Sigmoid colon (tissue), 4 donors: ENCODE results near the gene OR13C9.

Source experiments
- POLR2A ChIP-seq, 2 donors: fragments of 450-650 bp; IDR thresholded peaks; one replicate each; pipeline ENCODE4 v1.6.1; 2016; ENCODE audit warnings: antibody characterized with exemption in 2 of 2, mild to moderate bottlenecking in 2 of 2, moderate library complexity in 2 of 2
- POLR2AphosphoS5 ChIP-seq, 4 donors: sonication (generic); formaldehyde crosslinking; IDR thresholded peaks; one replicate each; pipeline ENCODE4 v1.6.1; 2017; ENCODE audit warnings: antibody characterized with exemption in 4 of 4
- TF ChIP-seq, protein P1 (sequence below), 4 experiments: fragments of 450-650 bp in 3 of 4; fragments of 200-600 bp in 1 of 4; IDR thresholded peaks; one replicate each; pipeline ENCODE4 v1.5.1; 2016 to 2019; ENCODE audit warnings: antibody characterized with exemption in 4 of 4, mild to moderate bottlenecking in 3 of 4, moderate library complexity in 2 of 4

DNA sequence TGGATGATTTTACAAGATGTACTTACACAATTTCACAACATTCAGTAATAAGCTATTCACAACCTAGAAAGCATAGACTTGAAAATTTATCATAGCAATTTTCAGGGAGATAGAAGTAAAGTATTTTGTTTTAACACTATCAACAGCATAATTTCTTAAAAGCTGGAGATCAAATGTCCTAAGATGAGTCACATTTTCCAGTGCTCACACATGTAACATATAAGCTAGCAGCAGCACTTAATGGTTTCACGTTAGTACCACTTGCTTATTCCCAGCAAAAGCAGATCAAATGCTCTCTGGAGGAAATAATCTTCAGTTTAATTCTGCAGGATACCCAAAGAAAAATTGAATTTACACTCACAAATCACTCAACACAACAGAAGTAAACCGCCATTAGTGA is 42.5 kb downstream of the OR13C9 start:
- TF ChIP-seq, protein P1, sequence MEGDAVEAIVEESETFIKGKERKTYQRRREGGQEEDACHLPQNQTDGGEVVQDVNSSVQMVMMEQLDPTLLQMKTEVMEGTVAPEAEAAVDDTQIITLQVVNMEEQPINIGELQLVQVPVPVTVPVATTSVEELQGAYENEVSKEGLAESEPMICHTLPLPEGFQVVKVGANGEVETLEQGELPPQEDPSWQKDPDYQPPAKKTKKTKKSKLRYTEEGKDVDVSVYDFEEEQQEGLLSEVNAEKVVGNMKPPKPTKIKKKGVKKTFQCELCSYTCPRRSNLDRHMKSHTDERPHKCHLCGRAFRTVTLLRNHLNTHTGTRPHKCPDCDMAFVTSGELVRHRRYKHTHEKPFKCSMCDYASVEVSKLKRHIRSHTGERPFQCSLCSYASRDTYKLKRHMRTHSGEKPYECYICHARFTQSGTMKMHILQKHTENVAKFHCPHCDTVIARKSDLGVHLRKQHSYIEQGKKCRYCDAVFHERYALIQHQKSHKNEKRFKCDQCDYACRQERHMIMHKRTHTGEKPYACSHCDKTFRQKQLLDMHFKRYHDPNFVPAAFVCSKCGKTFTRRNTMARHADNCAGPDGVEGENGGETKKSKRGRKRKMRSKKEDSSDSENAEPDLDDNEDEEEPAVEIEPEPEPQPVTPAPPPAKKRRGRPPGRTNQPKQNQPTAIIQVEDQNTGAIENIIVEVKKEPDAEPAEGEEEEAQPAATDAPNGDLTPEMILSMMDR (IDR thresholded peaks at IDR 0.05), result no peak
- TF ChIP-seq POLR2AphosphoS5 (IDR thresholded peaks at IDR 0.05), result no peak
- TF ChIP-seq POLR2A (IDR thresholded peaks at IDR 0.05), result no peak
